H1 (cell line): ENCODE results near the gene HEATR1. TPM values are rescaled to one million over a fixed set of nuclear protein-coding genes. Genes with fewer than 3 reads are reported as not detected.

Source experiments
- CTCF ChIA-PET: fragments of 300-600 bp; sonication (Branson Sonifier 250); formaldehyde crosslinking; loops from one replicate; lab custom pipeline; 2021; ENCODE audit not compliant: partially characterized antibody; lab: Charles Lee
- POLR2A ChIA-PET: fragments of 300-600 bp; sonication (Branson Sonifier 250); formaldehyde crosslinking; loops from one replicate; lab custom pipeline; 2021; ENCODE audit warnings: inconsistent platforms; ENCODE audit not compliant: partially characterized antibody; lab: Charles Lee
- DNase-seq, 2 experiments: peaks; one replicate each; pipeline versions ENCODE4 v3.0.0 to v3.0.0-alpha.2; 2010 to 2022; ENCODE audit warnings: low spot score in 2 of 2, low read depth in 1 of 2, mixed read lengths in 1 of 2
- FAIRE-seq: peaks from 2 replicates; lab custom pipeline; 2011; peaks lifted over from hg19 to GRCh38; lab: Jason Lieb, UNC
- H2AFZ ChIP-seq: 2 replicates; pipeline ENCODE4 v1.8.1; 2012; ENCODE audit warnings: low read length, inconsistent platforms
- H2AK5ac ChIP-seq: 2 replicates; pipeline ENCODE4 v1.6.1; 2013; ENCODE audit warnings: low read depth, low read length
- H2BK120ac ChIP-seq: replicated peaks from 2 replicates; pipeline ENCODE3; 2013; ENCODE audit warnings: low read depth, low read length, inconsistent platforms
- H2BK12ac ChIP-seq: 2 replicates; pipeline ENCODE4 v1.6.1; 2013; ENCODE audit warnings: low read depth, low read length
- H2BK15ac ChIP-seq: 2 replicates; pipeline ENCODE4 v1.6.1; 2013; ENCODE audit warnings: low read length
- H2BK20ac ChIP-seq: 2 replicates; pipeline ENCODE4 v1.6.1; 2013; ENCODE audit warnings: low read length
- H2BK5ac ChIP-seq: 2 replicates; pipeline ENCODE4 v1.6.1; 2013; ENCODE audit warnings: low read depth, low read length
- H3K14ac ChIP-seq: 2 replicates; pipeline ENCODE4 v1.6.1; 2013; ENCODE audit warnings: inconsistent platforms; ENCODE audit not compliant: insufficient read length
- H3K18ac ChIP-seq: 2 replicates; pipeline ENCODE4 v1.6.1; 2013; ENCODE audit warnings: low read length; ENCODE audit errors: extremely low read depth
- H3K23ac ChIP-seq: 2 replicates; pipeline ENCODE4 v1.6.1; 2013; ENCODE audit warnings: inconsistent platforms; ENCODE audit not compliant: insufficient read length
- H3K23me2 ChIP-seq: 2 replicates; pipeline ENCODE4 v1.6.1; 2013; ENCODE audit warnings: low read depth, low read length
- H3K27ac ChIP-seq: 2 replicates; pipeline ENCODE4 v1.6.1; 2011; ENCODE audit warnings: low read depth, low read length, inconsistent platforms
- H3K27me3 ChIP-seq, 4 experiments: replicated peaks in 1 of 4; 1 replicate in 1 of 4; 2 replicates in 3 of 4; pipeline versions ENCODE4 v1.6.1 to v1.8.1; 2011 to 2013; ENCODE audit warnings: low read length in 3 of 4, mild to moderate bottlenecking in 3 of 4, inconsistent platforms in 2 of 4, mixed read lengths in 2 of 4, moderate library complexity in 1 of 4; ENCODE audit not compliant: control insufficient read depth in 3 of 4, insufficient read depth in 3 of 4; ENCODE audit errors: extremely low read depth in 1 of 4
- H3K36me3 ChIP-seq, 4 experiments: 2 replicates each; pipeline versions ENCODE4 v1.6.1 to v1.8.1; 2011 to 2013; ENCODE audit warnings: mild to moderate bottlenecking in 4 of 4, low read length in 3 of 4, moderate library complexity in 2 of 4, control low read depth in 1 of 4, inconsistent platforms in 1 of 4; ENCODE audit not compliant: insufficient read depth in 4 of 4, control insufficient read depth in 2 of 4
- H3K4ac ChIP-seq: replicated peaks from 2 replicates; pipeline ENCODE3; 2013; ENCODE audit warnings: low read length, low read depth, mixed read lengths, inconsistent platforms; ENCODE audit not compliant: insufficient read length
- H3K4me1 ChIP-seq, 4 experiments: replicated peaks in 1 of 4; 1 replicate in 1 of 4; 2 replicates in 3 of 4; pipeline versions ENCODE4 v1.6.1 to v1.8.1; 2011 to 2013; ENCODE audit warnings: low read length in 3 of 4, inconsistent platforms in 2 of 4, mixed read lengths in 1 of 4; ENCODE audit not compliant: insufficient read depth in 4 of 4, control insufficient read depth in 3 of 4
- H3K4me2 ChIP-seq, 2 experiments: 2 replicates each; pipeline versions ENCODE4 v1.6.1 to v1.8.1; 2011 to 2013; ENCODE audit warnings: low read depth in 2 of 2, low read length in 2 of 2, control low read depth in 1 of 2, inconsistent platforms in 1 of 2, mild to moderate bottlenecking in 1 of 2; ENCODE audit not compliant: insufficient read depth in 1 of 2
- H3K4me3 ChIP-seq, 4 experiments: fragments of 200-600, 300-600 bp in 1 of 4; sonication (generic), shearing (Covaris generic), sonication (Bioruptor Twin) in 1 of 4; 2 replicates each; pipeline versions ENCODE4 v1.5.1 to v1.8.1; 2011 to 2016; ENCODE audit warnings: low read length in 4 of 4, low read depth in 3 of 4, control low read depth in 2 of 4, inconsistent platforms in 2 of 4, mild to moderate bottlenecking in 2 of 4, mixed read lengths in 1 of 4, moderate library complexity in 1 of 4; ENCODE audit not compliant: insufficient read depth in 2 of 4; ENCODE audit errors: extremely low read depth in 1 of 4
- H3K56ac ChIP-seq: replicated peaks from 2 replicates; pipeline ENCODE3; 2013; ENCODE audit warnings: low read depth, mild to moderate bottlenecking, mixed read lengths, low read length, inconsistent platforms; ENCODE audit not compliant: insufficient read length
- H3K79me1 ChIP-seq: 2 replicates; pipeline ENCODE4 v1.6.1; 2013; ENCODE audit warnings: low read depth, low read length, control low read depth
- H3K79me2 ChIP-seq, 2 experiments: 2 replicates each; pipeline versions ENCODE4 v1.6.1 to v1.8.1; 2012 to 2013; ENCODE audit warnings: low read length in 2 of 2, mild to moderate bottlenecking in 2 of 2, inconsistent platforms in 1 of 2; ENCODE audit not compliant: insufficient read depth in 2 of 2, control insufficient read depth in 1 of 2
- H3K9ac ChIP-seq, 4 experiments: replicated peaks in 1 of 4; 1 replicate in 1 of 4; 2 replicates in 3 of 4; pipeline versions ENCODE4 v1.6.1 to v1.8.1; 2011 to 2013; ENCODE audit warnings: low read depth in 3 of 4, low read length in 3 of 4, control low read depth in 2 of 4, mild to moderate bottlenecking in 2 of 4, moderate library complexity in 2 of 4, inconsistent platforms in 1 of 4; ENCODE audit errors: extremely low read depth in 1 of 4
- H3K9me3 ChIP-seq, 2 experiments: 2 replicates each; pipeline versions ENCODE4 v1.6.1 to v1.8.1; 2012 to 2013; ENCODE audit warnings: mild to moderate bottlenecking in 2 of 2, moderate library complexity in 2 of 2, control low read depth in 1 of 2, inconsistent platforms in 1 of 2, low read depth in 1 of 2, low read length in 1 of 2, mixed read lengths in 1 of 2; ENCODE audit not compliant: insufficient read depth in 2 of 2
- H4K20me1 ChIP-seq, 2 experiments: replicated peaks in 1 of 2; 2 replicates each; pipeline versions ENCODE3 to v1.8.1; 2011 to 2013; ENCODE audit warnings: inconsistent platforms in 2 of 2, low read length in 2 of 2, mild to moderate bottlenecking in 1 of 2; ENCODE audit not compliant: insufficient read depth in 2 of 2, control insufficient read depth in 1 of 2
- H4K5ac ChIP-seq: 2 replicates; pipeline ENCODE4 v1.6.1; 2013; ENCODE audit warnings: low read length, low read depth, mixed read lengths, inconsistent platforms; ENCODE audit not compliant: insufficient read length
- H4K8ac ChIP-seq: 2 replicates; pipeline ENCODE4 v1.8.0; 2013; ENCODE audit warnings: mild to moderate bottlenecking, moderate library complexity, low read length, inconsistent platforms; ENCODE audit not compliant: insufficient read depth; ENCODE audit errors: extremely low read depth
- H4K91ac ChIP-seq: replicated peaks from 2 replicates; pipeline ENCODE3; 2013; ENCODE audit warnings: low read length, mixed read lengths, inconsistent platforms; ENCODE audit not compliant: insufficient read length
- ATF2 ChIP-seq: IDR thresholded peaks from 2 replicates; pipeline ENCODE4 v1.6.1; 2012; ENCODE audit warnings: low read length, inconsistent platforms
- E2F6 ChIP-seq: IDR thresholded peaks from 2 replicates; pipeline ENCODE4 v1.6.1; 2012; ENCODE audit warnings: inconsistent platforms
- KDM1A ChIP-seq: fragments of 200-600, 300-600 bp; sonication (generic); IDR thresholded peaks from 2 replicates; pipeline ENCODE4 v1.7.1; 2016; ENCODE audit warnings: mild to moderate bottlenecking, low read length, borderline replicate concordance
- WGBS, 2 experiments: shearing (Covaris generic) in 1 of 2; methylation state at CpG; one replicate each; pipeline versions ENCODE4 v1.1.6 to v1.1.7; 2013 to 2015; ENCODE audit warnings: low lambda C conversion rate in 2 of 2, mixed read lengths in 2 of 2, inconsistent platforms in 1 of 2, low coverage in 1 of 2, missing lambda C conversion rate in 1 of 2; ENCODE audit not compliant: insufficient replicate concordance in 2 of 2, insufficient coverage in 1 of 2, insufficient read length in 1 of 2; ENCODE audit errors: extremely low coverage in 1 of 2, missing lambda C conversion rate in 1 of 2; 5-methylcytosine and 5-hydroxymethylcytosine counted together
- polyA plus RNA-seq, 7 experiments: library from polyadenylated mRNA; depleted of rRNA in 3 of 7; stranded (reverse) in 5 of 7; unstranded in 2 of 7; fragments of >200 nt in 5 of 7; fragments of 200-250 nt in 2 of 7; gene quantifications; 1 replicate in 5 of 7; 2 replicates in 1 of 7; 4 replicates in 1 of 7; pipeline versions ENCODE4 v1.2.1 to v1.2.3, GENCODE V29; 2011 to 2013; ENCODE audit warnings: missing spikeins in 2 of 7, mixed read lengths in 2 of 7
- total RNA-seq: library from RNA; stranded (reverse); fragmentation: NEBNext Ultra II Directional; extraction: Animal tissue kit (Norgen Biotek cat#: 25700); gene quantifications from 2 replicates; pipeline ENCODE4 v1.2.1, GENCODE V29; 2021

Gene HEATR1
- total and polyA plus RNA-seq, 2 of the 8 experiments (the other 6 are each of a cell fraction or from before 2014, with no cell fraction given), result 13.0 to 95.8 TPM

- peaks cover 6% of the 10 kb centered on the region; the same call in 1 of the 2 replicates for H3K23me2 ChIP-seq
- WGBS, 2 experiments, result 66% methylated on average over 34 of the region's 34 CpGs; no CpG with 5 or more reads in 1 of the 2 experiments
- no peak for FAIRE-seq
These were observed 840 bp upstream of the HEATR1 start for GRCh38 chr1:236604905-236605806.

More at GRCh38 chr1:236604905-236605806, 840 bp upstream of the HEATR1 start:
- peak overlapping the region; percentile 79 to 95 for H3K4me2 ChIP-seq
- H2AFZ ChIP-seq, result peak overlapping the region; percentile 93
- H4K5ac ChIP-seq, result peak overlapping the region; percentile 25
- H4K20me1 ChIP-seq, result peaks cover 0 to 4% of the 10 kb centered on the region in 2 experiments
- H2AK5ac ChIP-seq, result no peak overlapping the region
- H3K79me2 ChIP-seq, result peaks cover 0 to 23% of the 10 kb centered on the region in 2 experiments; a peak in 3 of 4 replicates
- H3K14ac ChIP-seq, result no peak overlapping the region
- no peak overlapping the region for H4K8ac ChIP-seq
- POLR2A ChIA-PET, result interaction anchor here (0.8 to 2.1 kb wide), 7 partner anchors 10 to 191 kb away, joined by 3 to 6 read pairs (median 3); partner anchors contain the start of gene MTR
- no peaks in the 10 kb centered on the region; a peak in 1 of 7 replicates for H3K4me1 ChIP-seq
- H2BK15ac ChIP-seq, result no peak overlapping the region
- H3K9ac ChIP-seq, result peak overlapping the region; percentile 35 to 92 (median 76)
- no peak overlapping the region for H2BK12ac ChIP-seq
- H2BK5ac ChIP-seq, result peak overlapping the region; percentile 77
- peak overlapping the region; percentile 54 for H3K4ac ChIP-seq
- H3K27me3 ChIP-seq, result no peaks in the 10 kb centered on the region
- TF ChIP-seq KDM1A (peak; percentile 5; the same call in 1 of the 2 replicates), ATF2 (0 out of 2 replicates have a peak, but pooled peaks have one; percentile 6), E2F6 (no peak)
- no peak overlapping the region for H3K23ac ChIP-seq
- peaks cover 3 to 17% (median 9%) of the 10 kb centered on the region in 4 experiments; a peak in 6 of 8 replicates for H3K36me3 ChIP-seq
- no peak for DNase-seq
- no peak overlapping the region for H4K91ac ChIP-seq
- peak overlapping the region; percentile 34 for H3K56ac ChIP-seq
- peak overlapping the region; percentile 72 for H2BK120ac ChIP-seq
- H3K18ac ChIP-seq, result peak overlapping the region; percentile 71
- CTCF ChIA-PET, result interaction anchor here (0.7 to 1.6 kb wide), 12 partner anchors 9 to 266 kb away, joined by 3 to 5 read pairs (median 3); no protein-coding TSS in a partner anchor
- peak overlapping the region; percentile 37; the same call in 1 of the 2 replicates for H3K27ac ChIP-seq
- H2BK20ac ChIP-seq, result no peak overlapping the region
- H3K4me3 ChIP-seq, result peak overlapping the region; percentile 57 to 93 (median 84)
- no peaks in the 10 kb centered on the region for H3K9me3 ChIP-seq
- H3K79me1 ChIP-seq, result no peaks in the 10 kb centered on the region
